B cell (primary cell): ENCODE results near the gene ATP6V0A1. TPM values are rescaled to one million over a fixed set of nuclear protein-coding genes. Genes with fewer than 3 reads are reported as not detected.

Source experiments
- ATAC-seq: fragments of 200-7000 bp; cut with Tn5 transposase; one replicate; pipeline ENCODE4 v1.10.0; 2021; ENCODE audit warnings: low read depth, mild to moderate bottlenecking, moderate number of reproducible peaks, moderate library complexity
- CTCF ChIA-PET: fragments of 350-600 bp; sonication (Branson Sonifier 250); formaldehyde crosslinking; loops from one replicate; lab custom pipeline; 2021; ENCODE audit warnings: antibody characterized with exemption, inconsistent platforms; lab: Charles Lee
- POLR2A ChIA-PET: fragments of 350-600 bp; sonication (Branson Sonifier 250); formaldehyde crosslinking; loops from one replicate; lab custom pipeline; 2021; ENCODE audit warnings: antibody characterized with exemption; lab: Charles Lee
- DNase-seq: peaks from one replicate; pipeline ENCODE4 v3.0.0; 2013
- H2AFZ ChIP-seq: 2 replicates; pipeline ENCODE4 v1.6.1; 2012; ENCODE audit warnings: mild to moderate bottlenecking, low read depth, low read length; ENCODE audit not compliant: insufficient read depth, poor library complexity, severe bottlenecking
- H3K27ac ChIP-seq, 2 donors: 1 replicate in 1 of 2; 2 replicates in 1 of 2; pipeline ENCODE4 v1.5.1; 2012 to 2013; ENCODE audit warnings: low read length in 2 of 2, mild to moderate bottlenecking in 2 of 2, moderate library complexity in 1 of 2
- H3K27me3 ChIP-seq, 4 experiments: fragments of 200-600 bp in 1 of 4; sonication (generic) in 1 of 4; replicated peaks in 1 of 4; 1 replicate in 2 of 4; 2 replicates in 2 of 4; pipeline versions ENCODE4 v1.6.1 to v1.7.0; 2013 to 2016; ENCODE audit warnings: low read length in 3 of 4, mild to moderate bottlenecking in 2 of 4, mixed read lengths in 1 of 4, moderate library complexity in 1 of 4; ENCODE audit not compliant: insufficient read depth in 4 of 4, control insufficient read depth in 3 of 4; ENCODE audit errors: control extremely low read depth in 1 of 4
- H3K36me3 ChIP-seq, 2 experiments: replicated peaks in 1 of 2; 1 replicate in 1 of 2; 2 replicates in 1 of 2; pipeline versions ENCODE4 v1.6.1 to v1.7.1; 2013; ENCODE audit warnings: low read length in 1 of 2; ENCODE audit not compliant: insufficient read depth in 2 of 2, control insufficient read depth in 1 of 2; ENCODE audit errors: control extremely low read depth in 1 of 2, extremely low read depth in 1 of 2
- H3K4me1 ChIP-seq, 2 donors: fragments of 200-600 bp in 1 of 2; sonication (generic) in 1 of 2; 1 replicate in 1 of 2; 2 replicates in 1 of 2; pipeline versions ENCODE4 v1.5.1 to v1.6.1; 2013 to 2017; ENCODE audit warnings: low read length in 2 of 2; ENCODE audit not compliant: control insufficient read depth in 2 of 2, insufficient read depth in 2 of 2
- H3K4me2 ChIP-seq: replicated peaks from 2 replicates; pipeline ENCODE3; 2012; ENCODE audit warnings: mild to moderate bottlenecking, low read depth, low read length; ENCODE audit not compliant: poor library complexity, severe bottlenecking
- H3K4me3 ChIP-seq, 5 experiments: fragments of 200-600 bp in 1 of 5; sonication (generic) in 1 of 5; 1 replicate in 3 of 5; 2 replicates in 2 of 5; pipeline versions ENCODE4 v1.5.1 to v1.7.0; 2011 to 2016; ENCODE audit warnings: low read length in 4 of 5, mild to moderate bottlenecking in 4 of 5, low read depth in 2 of 5, control low read depth in 1 of 5, moderate library complexity in 1 of 5; ENCODE audit not compliant: insufficient read depth in 1 of 5; ENCODE audit errors: control extremely low read depth in 1 of 5, extremely low read depth in 1 of 5
- H3K79me2 ChIP-seq: fragments of 200-600 bp; sonication (generic); one replicate; pipeline ENCODE4 v1.6.0; 2016; ENCODE audit warnings: low read length; ENCODE audit not compliant: control insufficient read depth, insufficient read depth
- H3K9ac ChIP-seq: fragments of 200-600 bp; sonication (generic); 2 replicates; pipeline ENCODE4 v1.6.1; 2017; ENCODE audit warnings: mild to moderate bottlenecking, low read length, moderate library complexity
- H3K9me3 ChIP-seq, 3 donors: one replicate each; pipeline versions ENCODE4 v1.6.1 to v1.7.1; 2013; ENCODE audit warnings: low read length in 2 of 3; ENCODE audit not compliant: control insufficient read depth in 2 of 3, insufficient read depth in 1 of 3; ENCODE audit errors: control extremely low read depth in 1 of 3
- H4K20me1 ChIP-seq: 2 replicates; pipeline ENCODE4 v1.6.0; 2012; ENCODE audit warnings: mild to moderate bottlenecking, low read length; ENCODE audit not compliant: insufficient read depth, control insufficient read depth, poor library complexity, severe bottlenecking
- H3K27ac Mint-ChIP-seq: one replicate; pipeline ENCODE4 v1.8.0; 2021; ENCODE audit warnings: mixed read lengths
- H3K27me3 Mint-ChIP-seq: one replicate; pipeline ENCODE4 v1.8.0; 2021; ENCODE audit warnings: mixed read lengths
- H3K4me1 Mint-ChIP-seq: one replicate; pipeline ENCODE4 v1.8.0; 2021; ENCODE audit warnings: mixed read lengths
- H3K4me3 Mint-ChIP-seq: one replicate; pipeline ENCODE4 v1.8.0; 2021; ENCODE audit warnings: mixed read lengths
- H3K9me3 Mint-ChIP-seq: one replicate; pipeline ENCODE4 v1.8.0; 2022; ENCODE audit warnings: mixed read lengths; ENCODE audit not compliant: insufficient read depth
- EZH2 ChIP-seq: IDR thresholded peaks from 2 replicates; pipeline ENCODE4 v1.6.1; 2012; ENCODE audit warnings: borderline replicate concordance, low read depth, mild to moderate bottlenecking, moderate library complexity, low read length; ENCODE audit not compliant: insufficient read depth, poor library complexity, severe bottlenecking
- WGBS: methylation state at CpG from one replicate; pipeline ENCODE4 v1.1.5; 2013; ENCODE audit warnings: missing lambda C conversion rate; ENCODE audit not compliant: insufficient coverage; 5-methylcytosine and 5-hydroxymethylcytosine counted together
- intact Hi-C: fragments of 100-400 bp; cut with micrococcal nuclease; formaldehyde crosslinking; loops from one replicate; pipeline ENCODE4 v1.10.0; 2022
- polyA plus RNA-seq: library from polyadenylated mRNA; depleted of rRNA; stranded (reverse); fragments of >200 nt; gene quantifications from 2 replicates; pipeline ENCODE4 v1.2.3, GENCODE V29; 2012
- total RNA-seq, 2 donors: library from RNA; stranded (reverse); fragments of 120-200 nt in 1 of 2; gene quantifications; 1 replicate in 1 of 2; 2 replicates in 1 of 2; pipeline versions ENCODE4 v1.2.3 to v1.2.4, GENCODE V29; 2013 to 2022
- TF ChIP-seq, protein P1 (sequence below): fragments of 200-600 bp; IDR thresholded peaks from one replicate; pipeline ENCODE4 v1.8.0; 2022; ENCODE audit warnings: antibody characterized with exemption, mild to moderate bottlenecking

The ATP6V0A1 gene
- total and polyA plus RNA-seq, 2 donors (not counting 1 experiment from before 2014, with no cell fraction given) = 59.1 to 90.9 TPM

DNA sequence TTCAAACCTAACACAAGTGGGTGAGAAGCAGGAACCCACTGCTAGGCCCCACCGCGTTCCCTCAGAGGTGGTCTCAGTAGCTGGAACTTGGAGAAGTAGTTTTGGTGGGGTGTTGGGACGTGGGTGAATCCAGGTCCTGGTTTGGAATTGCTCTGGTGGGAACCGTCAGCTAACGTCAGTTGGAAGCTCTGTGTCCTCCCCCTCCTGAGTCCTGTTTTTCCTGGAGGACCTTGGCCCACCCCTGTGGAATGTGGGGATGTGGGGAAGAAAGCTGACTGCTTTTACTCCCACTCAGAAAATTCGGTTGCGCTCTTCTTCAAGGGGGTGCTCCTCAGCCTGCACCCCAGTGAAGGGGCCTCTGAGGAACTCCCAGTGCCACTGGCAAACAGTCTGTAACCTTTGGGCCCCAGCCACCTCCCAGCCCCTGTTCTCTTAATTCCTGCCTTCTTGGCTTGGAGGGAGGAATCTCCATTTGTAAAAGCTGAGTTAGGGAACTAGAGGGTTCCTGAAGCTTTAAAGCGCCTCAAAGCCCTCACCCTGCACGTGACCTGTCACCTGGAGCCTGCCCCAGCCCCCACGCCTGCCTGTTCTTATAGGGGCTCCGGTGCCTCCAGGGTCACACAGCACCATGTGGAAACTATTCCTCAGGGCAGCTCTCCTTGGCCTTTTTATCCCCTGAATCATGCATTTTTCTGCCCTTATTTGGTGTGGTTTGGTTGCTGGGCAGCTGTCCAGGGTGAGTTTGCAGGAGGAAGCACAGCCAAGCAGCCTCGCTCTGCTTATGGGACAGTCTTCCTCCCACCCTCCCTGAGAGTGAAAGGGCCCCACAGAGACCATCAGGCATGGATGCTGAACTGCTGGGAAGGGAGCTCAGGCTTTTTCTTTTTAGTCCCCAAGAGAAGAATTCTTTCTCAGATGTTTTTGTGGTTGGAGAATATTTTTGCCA is 61.1 kb downstream of the ATP6V0A1 start:
- Histone ChIP-seq H3K27me3 (no peaks in the 10 kb centered on the region), H3K4me3 (no peak overlapping the region), H3K27ac (no peak overlapping the region), H2AFZ (no peak overlapping the region), H3K79me2 (no peaks in the 10 kb centered on the region), H3K4me1 (peaks cover 0 to 7% of the 10 kb centered on the region in 2 donors), H3K9me3 (no peaks in the 10 kb centered on the region), H3K4me2 (no peak overlapping the region), H3K9ac (no peak overlapping the region), H4K20me1 (no peaks in the 10 kb centered on the region), H3K36me3 (peaks cover 0 to 48% of the 10 kb centered on the region in 2 experiments)
- 87% methylated on average over 9 of the region's 12 CpGs for WGBS
- ATAC-seq = no peak
- POLR2A ChIA-PET = no interaction called here
- Mint-ChIP-seq H3K27me3 (no peaks in the 10 kb centered on the region), H3K4me1 (peaks cover 5% of the 10 kb centered on the region), H3K4me3 (no peak overlapping the region), H3K27ac (no peak overlapping the region), H3K9me3 (no peaks in the 10 kb centered on the region)
- intact Hi-C loops = loop anchor here (5.0 kb wide), 1 partner anchor 113 kb away; no protein-coding TSS in a partner anchor
- no peak for TF ChIP-seq EZH2
- TF ChIP-seq, protein P1, sequence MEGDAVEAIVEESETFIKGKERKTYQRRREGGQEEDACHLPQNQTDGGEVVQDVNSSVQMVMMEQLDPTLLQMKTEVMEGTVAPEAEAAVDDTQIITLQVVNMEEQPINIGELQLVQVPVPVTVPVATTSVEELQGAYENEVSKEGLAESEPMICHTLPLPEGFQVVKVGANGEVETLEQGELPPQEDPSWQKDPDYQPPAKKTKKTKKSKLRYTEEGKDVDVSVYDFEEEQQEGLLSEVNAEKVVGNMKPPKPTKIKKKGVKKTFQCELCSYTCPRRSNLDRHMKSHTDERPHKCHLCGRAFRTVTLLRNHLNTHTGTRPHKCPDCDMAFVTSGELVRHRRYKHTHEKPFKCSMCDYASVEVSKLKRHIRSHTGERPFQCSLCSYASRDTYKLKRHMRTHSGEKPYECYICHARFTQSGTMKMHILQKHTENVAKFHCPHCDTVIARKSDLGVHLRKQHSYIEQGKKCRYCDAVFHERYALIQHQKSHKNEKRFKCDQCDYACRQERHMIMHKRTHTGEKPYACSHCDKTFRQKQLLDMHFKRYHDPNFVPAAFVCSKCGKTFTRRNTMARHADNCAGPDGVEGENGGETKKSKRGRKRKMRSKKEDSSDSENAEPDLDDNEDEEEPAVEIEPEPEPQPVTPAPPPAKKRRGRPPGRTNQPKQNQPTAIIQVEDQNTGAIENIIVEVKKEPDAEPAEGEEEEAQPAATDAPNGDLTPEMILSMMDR = no peak
- DNase-seq = no peak
- CTCF ChIA-PET = interaction anchor here (0.7 to 5.7 kb wide), 19 partner anchors 7 to 198 kb away, joined by 3 to 70 read pairs (median 4); no protein-coding TSS in a partner anchor

DNA sequence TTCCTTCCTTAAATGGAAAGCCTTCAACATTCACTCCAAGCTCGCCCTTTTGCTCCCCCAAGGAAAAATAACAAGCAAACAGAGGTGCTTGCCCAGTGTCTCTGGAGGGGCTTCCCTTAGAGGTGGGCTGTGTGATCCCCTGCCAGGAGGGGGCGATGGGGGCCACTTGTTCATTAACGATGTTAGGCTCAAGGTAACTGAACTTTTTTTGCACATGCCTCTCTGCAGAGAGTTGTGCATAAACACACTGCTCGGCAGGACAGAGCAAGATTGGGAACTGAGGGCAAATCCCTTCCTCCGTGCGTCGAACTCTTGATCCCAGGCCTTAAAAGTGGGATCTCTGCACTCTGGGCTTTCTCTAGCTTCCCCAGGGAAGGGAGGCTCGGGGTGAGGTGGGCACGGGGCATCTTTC is 61.9 kb downstream of the ATP6V0A1 start:
- Mint-ChIP-seq H3K4me1 (peaks cover 5% of the 10 kb centered on the region), H3K4me3 (no peak overlapping the region), H3K27me3 (no peaks in the 10 kb centered on the region), H3K27ac (no peak overlapping the region), H3K9me3 (no peaks in the 10 kb centered on the region)
- TF ChIP-seq, protein P1 = peak; percentile 24
- TF ChIP-seq EZH2 = no peak
- Histone ChIP-seq H3K79me2 (no peaks in the 10 kb centered on the region), H3K4me3 (no peak overlapping the region), H4K20me1 (no peaks in the 10 kb centered on the region), H3K9ac (no peak overlapping the region), H3K36me3 (peaks cover 0 to 46% of the 10 kb centered on the region in 2 experiments), H3K4me1 (peaks cover 0 to 7% of the 10 kb centered on the region in 2 donors), H2AFZ (no peak overlapping the region), H3K27me3 (no peaks in the 10 kb centered on the region), H3K9me3 (no peaks in the 10 kb centered on the region), H3K27ac (no peak overlapping the region), H3K4me2 (no peak overlapping the region)
- 67% methylated on average over 8 of the region's 9 CpGs for WGBS
- intact Hi-C loops = no loop called here
- ATAC-seq = no peak
- DNase-seq = no peak
- ChIA-PET CTCF (interaction anchor here (0.7 to 5.7 kb wide), 12 partner anchors 9 to 198 kb away, joined by 3 to 70 read pairs (median 3); no protein-coding TSS in a partner anchor), POLR2A (no interaction called here)
